ENCODE measurements around the gene JAK3.

The JAK3 gene

GRCh38 chr19:17790059-17790780 is 57.6 kb downstream of the JAK3 start:
- TF ChIP-seq FOXP2 (optimal IDR thresholded peaks at IDR 0.05; ENCODE audit: borderline replicate concordance, extremely low read depth, extremely low read length, insufficient read depth) = no peak
- no peak for TF ChIP-seq POLR2AphosphoS5 (IDR thresholded peaks at IDR 0.05; ENCODE audit: low read depth, low read length)
- no peak for TF ChIP-seq REST (IDR thresholded peaks at IDR 0.05; ENCODE audit: insufficient read depth in 1 of 2, low read depth in 2 of 2, low read length in 2 of 2)
- no peak for TF ChIP-seq SIN3A (IDR thresholded peaks at IDR 0.05; ENCODE audit: borderline replicate concordance, insufficient read depth, low read length)
- TF ChIP-seq TAF1 (IDR thresholded peaks at IDR 0.05; ENCODE audit: borderline replicate concordance, insufficient read depth, low read length) = no peak

GRCh38 chr19:17788632-17789031 is 59.1 kb downstream of the JAK3 start:
- TF ChIP-seq FOXP2 (optimal IDR thresholded peaks at IDR 0.05; ENCODE audit: borderline replicate concordance, extremely low read depth, extremely low read length, insufficient read depth) (no peak), TAF1 (IDR thresholded peaks at IDR 0.05; ENCODE audit: borderline replicate concordance, insufficient read depth, low read length) (no peak), POLR2AphosphoS5 (IDR thresholded peaks at IDR 0.05; ENCODE audit: low read depth, low read length) (no peak), REST (IDR thresholded peaks at IDR 0.05; ENCODE audit: insufficient read depth in 1 of 2, low read depth in 2 of 2, low read length in 2 of 2) (no peak), SIN3A (IDR thresholded peaks at IDR 0.05; ENCODE audit: borderline replicate concordance, insufficient read depth, low read length) (no peak)

- TF ChIP-seq REST (IDR thresholded peaks at IDR 0.05; ENCODE audit: insufficient read depth in 1 of 2, low read depth in 2 of 2, low read length in 2 of 2) = no peak
- no peak for TF ChIP-seq SIN3A (IDR thresholded peaks at IDR 0.05; ENCODE audit: borderline replicate concordance, insufficient read depth, low read length)
- no peak for TF ChIP-seq FOXP2 (optimal IDR thresholded peaks at IDR 0.05; ENCODE audit: borderline replicate concordance, extremely low read depth, extremely low read length, insufficient read depth)
- TF ChIP-seq POLR2AphosphoS5 (IDR thresholded peaks at IDR 0.05; ENCODE audit: low read depth, low read length) = no peak
- no peak for TF ChIP-seq TAF1 (IDR thresholded peaks at IDR 0.05; ENCODE audit: borderline replicate concordance, insufficient read depth, low read length)
Measured at GRCh38 chr19:17787274-17787913, 60.4 kb downstream of the JAK3 start.

- TF ChIP-seq TAF1 (IDR thresholded peaks at IDR 0.05; ENCODE audit: borderline replicate concordance, insufficient read depth, low read length) (no peak), SIN3A (IDR thresholded peaks at IDR 0.05; ENCODE audit: borderline replicate concordance, insufficient read depth, low read length) (no peak), POLR2AphosphoS5 (IDR thresholded peaks at IDR 0.05; ENCODE audit: low read depth, low read length) (no peak), FOXP2 (optimal IDR thresholded peaks at IDR 0.05; ENCODE audit: borderline replicate concordance, extremely low read depth, extremely low read length, insufficient read depth) (no peak), REST (IDR thresholded peaks at IDR 0.05; ENCODE audit: insufficient read depth in 1 of 2, low read depth in 2 of 2, low read length in 2 of 2) (no peak)
Measured at GRCh38 chr19:17784201-17785008, 63.4 kb downstream of the JAK3 start.

Data from PFSK-1 (cell line).